HFF-Myc (cell line): ENCODE measurements around the gene GLB1L2.

Experiments
- DNase-seq: peaks from one replicate; pipeline ENCODE4 v3.0.0-alpha.2; 2011; ENCODE audit warnings: low read depth; ENCODE audit errors: extremely low read depth
- H3K4me3 ChIP-seq: replicated peaks from 2 replicates; pipeline ENCODE4 v1.5.1; 2011; ENCODE audit warnings: low read depth, mild to moderate bottlenecking, control low read depth, low read length
- TF ChIP-seq, protein P1 (sequence below): IDR thresholded peaks from 2 replicates; pipeline ENCODE4 v1.5.1; 2012; ENCODE audit warnings: mild to moderate bottlenecking, low read depth, low read length, control low read depth; ENCODE audit errors: missing control alignments

GLB1L2 gene

DNA sequence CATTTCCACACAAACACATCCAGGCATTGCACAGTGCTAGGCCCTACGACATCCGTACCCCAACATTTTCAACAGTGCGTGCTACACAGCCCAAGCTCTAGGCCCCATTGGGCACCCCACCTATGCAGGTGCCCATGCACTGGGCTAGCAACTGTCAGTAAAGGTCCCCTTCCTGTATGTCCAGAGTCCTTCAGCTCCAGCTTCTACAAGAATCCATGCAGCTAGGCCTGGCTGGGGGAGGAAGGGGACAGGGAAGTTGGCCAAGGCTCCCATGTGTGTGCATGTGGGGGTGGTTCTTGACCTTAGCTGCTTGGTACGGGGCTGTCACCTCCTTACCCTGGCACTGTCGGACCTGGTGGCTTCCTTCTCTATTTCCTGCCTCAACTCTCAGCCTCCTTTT is 79.0 kb downstream of the GLB1L2 start:
- no peak for DNase-seq
- H3K4me3 ChIP-seq, result no peak overlapping the region
- TF ChIP-seq, protein P1, sequence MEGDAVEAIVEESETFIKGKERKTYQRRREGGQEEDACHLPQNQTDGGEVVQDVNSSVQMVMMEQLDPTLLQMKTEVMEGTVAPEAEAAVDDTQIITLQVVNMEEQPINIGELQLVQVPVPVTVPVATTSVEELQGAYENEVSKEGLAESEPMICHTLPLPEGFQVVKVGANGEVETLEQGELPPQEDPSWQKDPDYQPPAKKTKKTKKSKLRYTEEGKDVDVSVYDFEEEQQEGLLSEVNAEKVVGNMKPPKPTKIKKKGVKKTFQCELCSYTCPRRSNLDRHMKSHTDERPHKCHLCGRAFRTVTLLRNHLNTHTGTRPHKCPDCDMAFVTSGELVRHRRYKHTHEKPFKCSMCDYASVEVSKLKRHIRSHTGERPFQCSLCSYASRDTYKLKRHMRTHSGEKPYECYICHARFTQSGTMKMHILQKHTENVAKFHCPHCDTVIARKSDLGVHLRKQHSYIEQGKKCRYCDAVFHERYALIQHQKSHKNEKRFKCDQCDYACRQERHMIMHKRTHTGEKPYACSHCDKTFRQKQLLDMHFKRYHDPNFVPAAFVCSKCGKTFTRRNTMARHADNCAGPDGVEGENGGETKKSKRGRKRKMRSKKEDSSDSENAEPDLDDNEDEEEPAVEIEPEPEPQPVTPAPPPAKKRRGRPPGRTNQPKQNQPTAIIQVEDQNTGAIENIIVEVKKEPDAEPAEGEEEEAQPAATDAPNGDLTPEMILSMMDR, result no peak

DNA sequence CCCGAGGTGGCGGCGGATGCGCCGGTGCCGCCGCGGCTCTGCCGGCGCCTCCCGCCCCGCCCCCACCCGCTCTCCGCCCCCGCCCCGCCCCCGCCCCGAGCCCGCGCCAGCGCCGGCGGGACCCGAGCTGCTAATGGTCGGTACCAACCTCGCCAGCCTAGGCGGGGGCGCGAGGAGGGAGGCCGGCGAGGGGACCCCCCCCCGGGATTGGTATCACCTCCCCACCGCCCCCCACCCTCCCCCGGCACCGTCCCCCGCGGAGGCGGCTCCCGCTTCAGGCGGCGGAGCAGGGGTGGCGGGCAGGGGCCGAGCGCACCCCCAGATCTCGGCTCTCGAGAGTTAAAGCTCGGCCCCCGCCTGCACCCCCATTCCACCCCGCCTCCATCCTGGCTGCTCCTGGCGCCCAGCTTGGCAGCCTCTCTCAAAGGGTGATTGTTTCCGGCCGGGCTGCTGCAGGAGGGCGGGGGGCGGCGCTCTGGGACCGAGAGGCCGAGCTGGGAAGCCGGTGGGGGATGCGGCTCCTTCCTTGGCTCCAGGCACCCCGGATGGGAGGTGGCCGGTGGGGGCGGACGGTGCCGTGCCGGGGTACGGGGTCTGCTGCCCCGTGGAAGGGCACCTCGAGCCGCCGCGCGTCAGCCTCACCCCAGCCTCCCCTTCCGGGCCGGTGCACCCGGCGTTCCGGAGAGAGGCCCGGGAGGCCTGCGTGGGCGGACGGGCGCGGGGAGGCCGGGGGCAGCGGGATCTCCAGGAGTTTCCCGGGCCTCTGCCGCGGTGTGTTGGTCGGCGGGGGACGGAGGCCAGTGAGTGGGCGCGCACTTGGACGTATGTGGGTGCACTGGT is 80.6 kb downstream of the GLB1L2 start, which contains the start of gene B3GAT1:
Gene B3GAT1 (minus strand): TSS at position 40 of the 840 bp plus-strand sequence. CDS start 24,583 bp downstream, outside the sequence.
- H3K4me3 ChIP-seq, result no peak within 1 kb of the TSS
- no peak for DNase-seq
- TF ChIP-seq, protein P1, result no peak

DNA sequence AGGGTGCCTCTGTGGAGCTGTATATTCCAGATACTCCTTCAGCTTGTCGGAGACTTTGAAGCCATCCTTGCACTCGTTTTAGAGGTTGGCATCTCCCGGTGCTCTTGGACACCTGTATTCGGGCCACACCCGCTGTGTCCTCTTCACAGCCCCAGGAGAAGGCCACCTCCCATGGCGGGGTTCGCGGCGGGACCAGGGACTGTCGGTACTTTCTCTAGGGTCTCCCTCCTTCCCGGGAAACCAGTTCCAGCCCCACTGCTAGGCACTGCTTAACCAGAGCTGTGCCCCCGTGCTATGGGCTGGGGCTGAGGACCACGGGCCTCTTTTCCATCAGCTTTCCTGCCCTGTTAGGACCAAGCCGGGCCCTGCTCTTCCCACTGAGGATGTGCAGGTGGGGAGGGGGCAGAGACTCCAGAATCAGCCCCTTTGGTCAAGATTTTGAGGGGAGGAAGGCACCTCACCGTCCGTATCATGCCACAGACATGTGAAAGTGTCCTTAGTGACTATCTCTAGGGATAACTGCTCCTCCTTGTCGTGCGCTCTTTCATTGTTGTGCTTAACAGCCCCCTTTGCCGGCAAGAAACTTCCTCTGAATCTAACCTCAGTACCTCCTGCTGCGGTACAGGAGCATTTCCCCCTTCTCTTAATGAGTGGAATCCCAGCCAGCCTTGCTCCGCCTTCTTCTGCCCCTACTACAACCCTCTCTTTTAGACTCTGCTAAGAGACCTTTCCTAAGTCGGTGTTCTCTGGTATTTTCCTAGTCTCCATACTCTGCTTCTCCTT is 81.4 kb downstream of the GLB1L2 start:
- no peak for DNase-seq
- H3K4me3 ChIP-seq, result no peak overlapping the region
- TF ChIP-seq, protein P1, result no peak

DNA sequence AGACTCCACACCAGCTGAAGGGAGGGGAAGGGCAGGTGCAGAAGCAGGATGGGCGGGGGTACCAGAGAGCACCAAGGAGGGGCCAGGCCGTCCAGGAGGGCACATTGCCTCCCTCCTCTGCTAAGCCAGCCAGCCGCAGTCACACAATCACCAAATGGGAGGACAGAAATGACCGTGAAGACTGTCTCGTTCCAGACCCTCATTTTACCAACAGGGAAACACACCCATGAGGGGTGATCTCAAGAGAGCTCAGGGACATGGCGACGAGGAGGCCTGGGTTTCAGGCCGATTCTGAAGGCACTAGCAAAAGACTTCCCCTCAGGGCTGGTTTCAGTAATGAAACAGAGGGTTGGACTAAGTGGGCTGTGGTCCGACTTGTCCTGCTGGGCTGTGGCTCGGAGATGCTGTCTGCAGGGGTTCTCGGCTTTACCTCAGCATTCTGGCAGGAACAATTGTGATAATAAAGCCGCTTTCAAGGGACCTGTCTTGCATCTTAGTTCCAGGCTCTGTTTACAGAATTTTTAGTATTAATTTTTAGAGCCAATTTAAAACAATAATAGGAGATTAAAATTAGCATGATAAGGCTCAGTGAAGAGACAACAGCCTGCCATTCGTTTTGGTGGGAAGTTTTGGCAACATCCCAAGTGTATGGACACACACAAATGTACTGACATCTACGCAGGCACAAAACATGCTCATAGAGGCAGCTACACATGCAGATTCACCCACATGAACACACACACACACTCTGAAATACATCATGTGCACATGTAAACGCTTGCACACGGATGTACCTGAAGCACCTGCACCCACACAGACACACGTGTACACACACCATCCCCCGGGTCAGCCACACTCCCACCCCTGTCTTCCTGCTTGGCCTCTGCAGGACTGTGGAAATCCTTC is 82.3 kb downstream of the GLB1L2 start:
- DNase-seq, result no peak
- TF ChIP-seq, protein P1, result no peak
- H3K4me3 ChIP-seq, result no peak overlapping the region

DNA sequence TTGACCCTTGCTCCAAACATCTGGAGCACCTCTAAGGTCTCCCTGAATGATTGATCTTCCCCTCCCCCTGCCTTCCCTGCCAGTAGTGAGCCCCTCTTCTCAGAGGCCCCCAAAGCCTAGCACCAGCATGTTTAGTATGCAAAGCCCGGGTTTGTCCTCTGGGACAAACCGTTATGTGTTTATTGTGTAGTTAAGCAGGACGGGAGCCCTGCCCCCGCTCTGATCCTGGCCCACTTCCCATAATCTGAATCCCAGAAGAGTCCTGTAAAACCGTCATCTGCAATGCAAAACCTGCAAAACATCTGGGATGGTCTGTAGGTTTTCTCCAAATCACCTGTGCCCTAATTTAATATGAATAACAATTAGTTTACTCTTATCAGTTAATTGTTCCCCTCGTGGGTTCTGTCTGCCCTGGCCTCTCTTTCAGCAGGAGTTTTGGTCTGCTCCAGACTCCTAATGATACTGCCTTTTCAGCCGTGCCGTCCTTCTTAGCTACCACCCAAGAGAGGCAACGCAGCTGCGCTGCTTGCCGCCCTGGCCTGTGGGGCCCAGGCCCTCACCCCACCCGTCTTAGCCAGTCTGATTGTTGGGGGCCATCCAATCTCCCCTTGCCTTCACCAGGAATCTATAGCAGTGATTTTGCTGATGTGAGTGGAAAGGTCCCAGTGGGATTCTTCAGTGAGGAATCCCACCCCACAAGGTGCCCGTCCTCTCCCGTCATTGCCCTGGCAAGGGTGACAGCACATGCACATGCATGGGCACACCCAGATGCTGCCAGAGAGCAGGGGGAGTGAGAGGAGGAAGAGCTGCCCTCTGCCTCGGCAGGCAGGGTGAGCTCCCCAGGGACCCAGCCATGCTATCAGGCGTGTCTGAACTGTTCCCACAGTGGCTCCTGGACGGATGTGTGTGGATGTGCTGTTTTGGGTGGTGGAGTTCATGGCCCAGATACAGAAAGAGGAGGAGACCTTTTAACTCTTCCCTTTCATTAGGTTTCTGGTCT is 83.3 kb downstream of the GLB1L2 start:
- no peak for DNase-seq
- TF ChIP-seq, protein P1, result no peak
- no peak overlapping the region for H3K4me3 ChIP-seq
